AG10803 (cell line): ENCODE results near the gene CABLES2.

ENCODE experiments used
- DNase-seq: peaks from one replicate; pipeline ENCODE4 v3.0.0; 2010; ENCODE audit warnings: low read depth
- H3K4me3 ChIP-seq: 2 replicates; pipeline ENCODE4 v1.5.1; 2011; ENCODE audit warnings: mild to moderate bottlenecking, low read length, control low read depth
- CTCF ChIP-seq: conservative IDR thresholded peaks from 2 replicates; pipeline ENCODE4 v1.5.1; 2011; ENCODE audit warnings: mild to moderate bottlenecking, low read length, control low read depth, inconsistent platforms

The CABLES2 gene

GRCh38 chr20:62433658-62434497, 26.8 kb upstream of the CABLES2 start:
- no peak for DNase-seq
- no peak overlapping the region for H3K4me3 ChIP-seq
- no peak for TF ChIP-seq CTCF

- no peak for TF ChIP-seq CTCF
- no peak overlapping the region for H3K4me3 ChIP-seq
- DNase-seq, result no peak
Measured at GRCh38 chr20:62430866-62431447, 23.9 kb upstream of the CABLES2 start.

- H3K4me3 ChIP-seq, result no peak overlapping the region
- DNase-seq, result no peak
- no peak for TF ChIP-seq CTCF
Measured at GRCh38 chr20:62430311-62430853, 23.3 kb upstream of the CABLES2 start.

GRCh38 chr20:62429455-62430310, 22.6 kb upstream of the CABLES2 start:
- no peak for DNase-seq
- no peak overlapping the region for H3K4me3 ChIP-seq
- no peak for TF ChIP-seq CTCF

- no peak for TF ChIP-seq CTCF
- DNase-seq, result no peak
- no peak overlapping the region for H3K4me3 ChIP-seq
Measured at GRCh38 chr20:62428396-62429295, 21.6 kb upstream of the CABLES2 start.

GRCh38 chr20:62428002-62428372, 20.9 kb upstream of the CABLES2 start:
- no peak for DNase-seq
- no peak overlapping the region for H3K4me3 ChIP-seq
- no peak for TF ChIP-seq CTCF
